NK-92 (cell line): Measurements from ENCODE around the gene XPNPEP3.
"Not testable (repeated sequence)": the region's sequence is repeated elsewhere in the genome, so short reads cannot be mapped to it uniquely, and the experiment has no call there.

Experiments
- DNase-seq: peaks from one replicate; lab custom pipeline; 2025; ENCODE audit not compliant: unreplicated experiment; lab: John Stamatoyannopoulos, UW

The XPNPEP3 gene

GRCh38 chr22:40856513-40857308 is at the start of gene XPNPEP3, which contains the start of gene ST13:
Gene XPNPEP3, plus strand, starts transcription at chr22:40857148. Its CDS starts 34 bp downstream, at chr22:40857182.
Gene ST13, minus strand, starts transcription at chr22:40856639. Its CDS starts 99 bp downstream, at chr22:40856540.
- DNase-seq = peak; percentile 77

DNA sequence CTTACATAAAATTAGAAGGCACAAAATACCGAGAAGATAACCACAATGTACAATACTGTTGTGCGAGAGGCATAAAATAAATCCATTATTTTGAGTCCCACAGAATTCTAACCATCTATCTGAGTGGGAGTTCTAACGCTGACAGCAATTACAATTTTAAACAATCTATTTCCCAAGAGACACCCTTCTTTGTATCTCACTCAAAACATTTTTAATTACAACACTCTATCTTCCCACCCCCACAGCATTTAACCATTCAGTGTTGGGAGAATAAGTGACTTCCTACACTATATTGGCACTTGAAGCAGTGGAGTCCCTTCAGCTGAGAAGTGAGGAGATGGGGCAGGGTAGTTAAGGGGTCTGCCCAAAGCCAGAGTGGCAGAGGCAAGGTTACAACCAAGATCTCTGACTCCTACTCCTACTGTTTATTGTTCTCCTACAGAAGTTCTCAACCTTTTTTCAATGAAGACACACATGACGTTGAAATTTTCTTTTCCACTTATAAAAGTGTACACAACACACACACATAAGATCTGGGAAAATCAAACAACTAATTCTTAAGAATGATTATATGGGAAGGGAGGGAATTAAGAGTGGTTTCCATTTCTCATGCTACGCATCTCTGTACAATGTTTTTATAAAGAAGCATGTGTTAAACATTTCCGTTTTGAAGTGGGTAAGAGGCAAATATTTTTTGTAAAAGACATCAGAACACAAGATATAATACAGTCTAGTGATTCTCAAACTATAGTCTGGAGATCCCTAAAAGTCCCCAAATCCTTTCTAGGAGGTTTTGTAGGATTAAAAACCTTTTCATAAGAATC is 48.7 kb upstream of the XPNPEP3 start:
- DNase-seq = no peak

GRCh38 chr22:40813912-40814315 is 43.0 kb upstream of the XPNPEP3 start:
- DNase-seq = no peak

DNA sequence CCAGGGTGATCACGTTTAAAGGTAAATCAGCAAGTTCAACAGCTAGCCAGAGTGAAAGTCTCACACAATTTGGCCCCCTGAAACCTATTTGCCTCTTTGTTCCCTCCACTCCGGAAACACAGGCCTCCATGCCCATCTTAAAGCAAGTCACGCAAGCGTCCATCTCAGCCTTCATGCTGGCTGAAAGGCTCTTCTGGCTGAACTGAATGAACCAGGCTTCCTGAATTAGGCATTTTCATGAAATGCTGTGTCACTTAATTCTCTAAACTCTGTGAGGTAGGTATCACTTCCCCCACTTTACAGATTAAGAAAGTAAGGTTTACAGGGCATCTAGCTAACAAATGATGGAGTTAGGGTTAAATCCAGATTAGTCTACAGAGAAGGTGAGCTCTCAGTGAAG is 39.2 kb upstream of the XPNPEP3 start:
- no peak for DNase-seq

GRCh38 chr22:40818192-40818746 is 38.7 kb upstream of the XPNPEP3 start:
- no peak for DNase-seq

- DNase-seq = peak; percentile 37
Observed at GRCh38 chr22:40818747-40819598, 38.0 kb upstream of the XPNPEP3 start, which contains the start of gene SLC25A17. Gene SLC25A17, minus strand, starts transcription at chr22:40819346. Its CDS starts 98 bp downstream, at chr22:40819248.

GRCh38 chr22:40819599-40820140 is 37.3 kb upstream of the XPNPEP3 start:
- DNase-seq = no peak

DNA sequence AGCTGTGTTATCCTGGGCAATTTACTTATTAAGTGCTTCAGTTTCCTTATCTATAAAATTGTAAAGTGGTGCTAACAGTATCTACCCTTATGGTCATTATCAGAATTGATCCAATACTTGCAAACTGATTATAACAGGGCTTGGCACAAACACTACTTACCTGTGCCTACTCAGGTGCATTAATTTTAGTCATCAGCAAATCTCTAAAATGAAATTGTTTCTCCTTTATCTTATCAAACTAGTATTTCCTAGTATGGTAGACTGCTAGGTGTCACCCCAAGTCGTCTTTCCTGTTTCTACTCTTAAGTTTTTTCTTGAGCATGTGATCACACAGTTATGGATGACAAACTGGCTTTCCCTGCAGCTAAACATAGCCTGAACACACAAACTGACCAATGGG is 33.5 kb upstream of the XPNPEP3 start:
- no peak for DNase-seq

DNA sequence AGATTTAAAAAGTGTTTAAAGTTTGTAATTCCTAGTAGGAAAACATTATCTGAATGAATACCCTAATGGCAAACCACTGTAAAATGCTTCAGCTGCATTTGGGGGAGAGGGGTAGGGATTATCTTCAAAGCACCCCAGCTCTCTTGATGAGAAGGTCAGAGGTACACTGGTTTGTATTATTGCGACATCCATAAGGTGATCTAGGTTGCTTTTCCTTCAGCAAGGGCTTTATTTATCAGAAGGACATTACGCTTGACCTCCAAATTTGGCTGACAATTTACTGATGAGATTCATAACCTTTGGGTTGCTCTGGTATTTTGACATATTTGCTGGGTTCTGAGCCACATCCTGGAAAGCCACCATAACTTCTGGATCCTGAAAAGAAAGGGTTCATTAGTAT is 30.7 kb upstream of the XPNPEP3 start:
- DNase-seq = not testable (repeated sequence)

DNA sequence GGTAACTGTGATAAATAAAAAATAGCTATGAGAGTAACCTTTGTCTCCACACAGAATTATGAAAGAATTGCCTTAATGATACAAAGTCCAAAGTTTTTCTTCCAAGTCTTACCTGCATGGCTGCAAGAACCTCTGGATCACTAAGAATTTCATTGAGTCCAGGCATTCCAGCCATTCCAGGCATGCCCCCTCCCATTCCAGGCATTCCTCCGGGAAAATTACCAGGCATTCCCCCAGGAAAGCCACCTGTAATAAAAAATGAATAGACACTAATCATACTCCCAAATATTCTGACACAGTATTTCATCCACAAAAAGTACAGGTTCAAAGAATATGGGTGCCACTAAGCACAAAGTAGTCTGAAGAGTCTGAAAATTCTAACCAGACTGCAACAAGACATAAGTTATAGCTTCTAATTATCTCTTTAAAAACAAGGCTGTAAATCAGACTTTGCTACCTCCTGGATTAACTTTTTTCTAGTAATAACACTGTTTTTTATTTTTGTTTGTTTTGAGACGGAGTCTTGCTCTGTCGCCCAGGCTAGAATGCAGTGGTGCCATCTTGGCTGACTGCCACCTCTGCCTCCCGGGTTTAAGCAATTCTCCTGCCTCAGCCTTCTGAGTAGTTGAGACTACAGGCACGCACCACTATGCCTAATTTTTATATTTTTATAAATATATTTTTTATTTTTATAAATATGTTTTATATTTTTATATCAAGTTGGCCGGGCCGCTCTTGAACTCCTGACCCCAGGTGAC is 29.8 kb upstream of the XPNPEP3 start:
- DNase-seq = no peak

- DNase-seq = no peak
Observed at GRCh38 chr22:40829131-40829530, 27.8 kb upstream of the XPNPEP3 start.

GRCh38 chr22:40834619-40835018 is 22.3 kb upstream of the XPNPEP3 start:
- DNase-seq = no peak

GRCh38 chr22:40838486-40838885 is 18.5 kb upstream of the XPNPEP3 start:
- DNase-seq = no peak

DNA sequence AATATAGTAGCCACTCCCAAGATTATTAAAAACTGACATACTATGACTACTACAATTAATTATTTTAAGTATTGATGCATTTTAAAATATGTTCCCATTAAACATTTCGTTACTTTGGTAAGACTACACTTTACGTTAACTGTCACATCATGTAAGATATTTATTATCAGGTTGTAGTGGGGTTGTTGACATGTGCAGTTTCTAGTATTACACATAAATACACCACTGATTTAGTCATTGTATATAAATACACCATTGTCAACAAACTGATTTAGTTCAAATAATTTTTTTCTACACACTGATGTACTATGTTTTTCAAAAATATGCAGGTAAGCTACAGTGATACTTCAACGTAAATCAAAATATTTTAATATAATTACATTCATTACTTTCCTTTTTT is 12.0 kb upstream of the XPNPEP3 start:
- no peak for DNase-seq

DNA sequence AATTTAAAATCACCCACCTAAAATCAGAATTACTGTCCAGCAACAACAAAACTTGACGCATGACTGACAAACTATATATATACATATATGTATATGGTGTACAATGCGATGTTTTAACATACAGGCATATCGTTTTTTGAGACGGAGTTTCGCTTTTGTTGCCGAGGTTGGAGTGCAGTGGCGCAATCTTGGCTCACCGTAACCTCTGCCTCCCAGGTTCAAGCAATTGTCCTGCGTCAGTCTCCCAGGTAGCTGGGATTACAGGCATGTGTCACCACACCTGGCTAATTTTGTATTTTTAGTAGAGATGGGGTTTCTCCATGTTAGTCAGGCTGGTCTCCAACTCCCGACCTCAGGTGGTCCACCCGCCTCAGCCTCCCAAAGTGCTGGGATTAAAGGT is 11.1 kb upstream of the XPNPEP3 start:
- not testable (repeated sequence) for DNase-seq

GRCh38 chr22:40853333-40853732 is 3.6 kb upstream of the XPNPEP3 start:
- DNase-seq = no peak

DNA sequence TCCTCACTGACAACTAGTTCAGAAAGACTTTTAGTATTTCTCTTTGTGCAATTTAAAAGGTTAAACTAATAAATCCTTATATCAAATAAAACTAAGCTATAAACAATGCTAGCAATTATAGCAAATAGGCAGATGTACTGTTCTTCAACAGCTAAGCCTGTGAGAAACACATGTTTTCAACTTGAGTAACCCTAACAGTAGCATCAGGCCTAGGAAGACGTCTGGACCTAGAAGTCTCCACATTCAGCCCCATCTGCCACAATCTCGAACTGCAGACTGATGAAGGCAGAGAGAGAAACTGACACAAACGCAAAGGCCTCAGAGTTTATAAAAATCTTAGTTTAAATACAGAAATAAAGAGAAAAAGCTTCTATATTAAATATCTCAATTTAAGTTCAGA is 3.0 kb upstream of the XPNPEP3 start:
- no peak for DNase-seq

DNA sequence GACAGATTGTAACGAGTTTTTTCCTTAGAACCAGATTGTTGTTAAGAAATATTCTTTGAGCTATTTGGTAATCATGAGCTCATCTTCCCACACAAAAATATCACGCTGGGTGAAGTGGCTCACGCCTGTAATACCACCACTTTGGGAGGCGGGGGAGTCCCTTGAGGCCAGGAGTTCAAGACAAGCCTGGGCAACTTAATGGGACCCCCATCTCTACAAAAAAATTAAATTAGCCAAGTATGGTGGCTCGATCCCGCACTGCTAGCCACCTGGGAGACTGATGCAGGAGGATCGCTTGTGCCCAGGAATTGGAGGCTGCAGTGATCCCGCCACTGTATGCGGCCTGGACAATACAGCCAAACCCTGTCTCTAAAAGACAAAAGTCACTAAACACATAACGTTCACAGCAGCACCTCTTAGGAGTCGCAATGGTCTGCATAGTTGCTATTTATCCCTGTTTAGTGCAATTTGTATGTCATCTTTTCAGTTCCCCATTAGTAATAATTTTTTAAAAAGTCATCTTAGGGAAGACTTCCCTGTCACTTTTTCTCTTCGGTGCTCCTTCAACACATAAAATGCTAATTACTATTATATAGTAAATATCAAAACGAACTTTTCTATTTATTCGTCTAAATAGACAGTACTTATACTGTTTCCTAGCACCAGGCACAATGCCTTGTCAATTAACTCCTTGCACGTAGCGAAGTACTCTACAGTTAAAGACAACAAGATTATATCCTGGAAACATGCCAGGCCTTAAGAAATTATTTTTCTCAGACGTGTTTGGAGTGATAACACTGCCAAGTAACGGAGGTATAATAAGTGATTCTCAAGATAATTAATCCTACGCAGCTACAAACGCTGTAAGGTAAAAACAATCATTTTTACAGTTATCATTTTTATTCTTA is 1.6 kb upstream of the XPNPEP3 start:
- DNase-seq = no peak
